H9 (cell line): ENCODE results near the gene VILL. TPM values are rescaled to one million over a fixed set of nuclear protein-coding genes. Genes with fewer than 3 reads are reported as not detected.

Experiments used
- DNase-seq: peaks from one replicate; pipeline ENCODE4 v3.0.0-alpha.2; 2017
- H2AFZ ChIP-seq: one replicate; pipeline ENCODE4 v1.6.1; 2013; ENCODE audit warnings: mild to moderate bottlenecking, low read length, control low read depth, moderate library complexity
- H2AK5ac ChIP-seq: 2 replicates; pipeline ENCODE4 v1.6.1; 2013; ENCODE audit warnings: low read length, control low read depth, mixed read lengths; ENCODE audit not compliant: insufficient read length
- H2BK120ac ChIP-seq: one replicate; pipeline ENCODE4 v1.6.1; 2013; ENCODE audit warnings: low read depth, mild to moderate bottlenecking, low read length, control low read depth, inconsistent platforms; ENCODE audit not compliant: poor library complexity, severe bottlenecking
- H2BK12ac ChIP-seq: 2 replicates; pipeline ENCODE4 v1.6.1; 2013; ENCODE audit warnings: low read length, control low read depth, mixed read lengths, low read depth; ENCODE audit not compliant: insufficient read length
- H2BK15ac ChIP-seq: 2 replicates; pipeline ENCODE4 v1.6.1; 2013; ENCODE audit warnings: low read depth, low read length, control low read depth
- H2BK20ac ChIP-seq: one replicate; pipeline ENCODE4 v1.6.1; 2013; ENCODE audit warnings: low read depth, mild to moderate bottlenecking, low read length, control low read depth, inconsistent platforms; ENCODE audit not compliant: poor library complexity, severe bottlenecking
- H2BK5ac ChIP-seq: 2 replicates; pipeline ENCODE4 v1.6.1; 2013; ENCODE audit warnings: low read length, control low read depth, mixed read lengths; ENCODE audit not compliant: insufficient read length
- H3K14ac ChIP-seq: 2 replicates; pipeline ENCODE4 v1.6.1; 2013; ENCODE audit warnings: low read length, control low read depth; ENCODE audit not compliant: insufficient read depth
- H3K18ac ChIP-seq: 2 replicates; pipeline ENCODE4 v1.6.1; 2013; ENCODE audit warnings: low read depth, mild to moderate bottlenecking, mixed read lengths, low read length, control low read depth; ENCODE audit not compliant: insufficient read length
- H3K23ac ChIP-seq: 2 replicates; pipeline ENCODE4 v1.6.1; 2013; ENCODE audit warnings: low read length, control low read depth, mixed read lengths, low read depth; ENCODE audit not compliant: insufficient read length
- H3K23me2 ChIP-seq: 2 replicates; pipeline ENCODE4 v1.6.1; 2013; ENCODE audit warnings: low read depth, mild to moderate bottlenecking, mixed read lengths, low read length, control low read depth; ENCODE audit not compliant: insufficient read length, poor library complexity, severe bottlenecking
- H3K27ac ChIP-seq: 2 replicates; pipeline ENCODE4 v1.5.1; 2013; ENCODE audit warnings: low read length, control low read depth, mixed read lengths, low read depth; ENCODE audit not compliant: insufficient read length
- H3K27me3 ChIP-seq: 2 replicates; pipeline ENCODE4 v1.6.1; 2013; ENCODE audit warnings: low read length, control low read depth, inconsistent platforms; ENCODE audit not compliant: insufficient read depth
- H3K4ac ChIP-seq: 2 replicates; pipeline ENCODE4 v1.6.1; 2013; ENCODE audit warnings: low read depth, mild to moderate bottlenecking, control low read depth, inconsistent platforms, low read length, moderate library complexity
- H3K4me1 ChIP-seq: 2 replicates; pipeline ENCODE4 v1.6.1; 2013; ENCODE audit warnings: low read length, control low read depth, inconsistent platforms; ENCODE audit not compliant: insufficient read depth
- H3K4me2 ChIP-seq: 2 replicates; pipeline ENCODE4 v1.6.1; 2013; ENCODE audit warnings: low read length, control low read depth, mixed read lengths; ENCODE audit not compliant: insufficient read length, insufficient read depth
- H3K56ac ChIP-seq: 2 replicates; pipeline ENCODE4 v1.6.1; 2013; ENCODE audit warnings: low read depth, mild to moderate bottlenecking, mixed read lengths, low read length, control low read depth; ENCODE audit not compliant: insufficient read length
- H3K79me1 ChIP-seq: 2 replicates; pipeline ENCODE4 v1.6.1; 2013; ENCODE audit warnings: low read depth, mild to moderate bottlenecking, moderate library complexity, low read length, control low read depth, inconsistent platforms; ENCODE audit not compliant: insufficient read depth, poor library complexity, severe bottlenecking
- H3K79me2 ChIP-seq: 2 replicates; pipeline ENCODE4 v1.6.1; 2013; ENCODE audit warnings: low read length, control low read depth, inconsistent platforms; ENCODE audit not compliant: insufficient read depth
- H3K9ac ChIP-seq: 2 replicates; pipeline ENCODE4 v1.6.1; 2013; ENCODE audit warnings: low read length, control low read depth, mixed read lengths; ENCODE audit not compliant: insufficient read length; ENCODE audit errors: extremely low read depth
- H3K9me3 ChIP-seq: one replicate; pipeline ENCODE4 v1.6.1; 2013; ENCODE audit warnings: low read depth, low read length, inconsistent platforms; ENCODE audit not compliant: control insufficient read depth
- H3T11ph ChIP-seq: one replicate; pipeline ENCODE4 v1.6.1; 2013; ENCODE audit warnings: mild to moderate bottlenecking, low read length, control low read depth, inconsistent platforms
- H4K20me1 ChIP-seq: one replicate; pipeline ENCODE4 v1.6.1; 2013; ENCODE audit not compliant: control insufficient read depth, insufficient read length, insufficient read depth
- H4K5ac ChIP-seq: 2 replicates; pipeline ENCODE4 v1.6.1; 2013; ENCODE audit warnings: low read depth, mild to moderate bottlenecking, mixed read lengths, low read length, control low read depth; ENCODE audit not compliant: insufficient read length
- H4K8ac ChIP-seq: replicated peaks from 2 replicates; pipeline ENCODE4 v1.6.1; 2013; ENCODE audit warnings: low read length, control low read depth, mixed read lengths, low read depth; ENCODE audit not compliant: insufficient read length
- H4K91ac ChIP-seq: 2 replicates; pipeline ENCODE4 v1.6.1; 2013; ENCODE audit warnings: low read depth, mild to moderate bottlenecking, moderate library complexity, mixed read lengths, low read length, control low read depth; ENCODE audit not compliant: insufficient read length
- H3K27ac Mint-ChIP-seq, 3 experiments: 2 replicates in 2 of 3; 3 replicates in 1 of 3; pipeline ENCODE4 v1.8.0; 2020 to 2021; ENCODE audit warnings: mixed read lengths in 3 of 3, mild to moderate bottlenecking in 1 of 3, moderate library complexity in 1 of 3
- H3K27me3 Mint-ChIP-seq: 2 replicates; pipeline ENCODE4 v1.8.0; 2021; ENCODE audit warnings: low read depth, mild to moderate bottlenecking, moderate library complexity, mixed read lengths
- H3K36me3 Mint-ChIP-seq, 3 experiments: 2 replicates in 2 of 3; 3 replicates in 1 of 3; pipeline ENCODE4 v1.8.0; 2020 to 2021; ENCODE audit warnings: low read depth in 3 of 3, mixed read lengths in 3 of 3; ENCODE audit not compliant: insufficient read depth in 1 of 3
- H3K4me1 Mint-ChIP-seq, 2 experiments: 2 replicates each; pipeline ENCODE4 v1.8.0; 2020; ENCODE audit warnings: mixed read lengths in 2 of 2
- H3K4me3 Mint-ChIP-seq, 2 experiments: 2 replicates in 1 of 2; 3 replicates in 1 of 2; pipeline ENCODE4 v1.8.0; 2020 to 2021; ENCODE audit warnings: mild to moderate bottlenecking in 2 of 2, mixed read lengths in 2 of 2, moderate library complexity in 1 of 2
- H3K9me3 Mint-ChIP-seq, 2 experiments: 2 replicates in 1 of 2; 3 replicates in 1 of 2; pipeline ENCODE4 v1.8.0; 2020; ENCODE audit warnings: mild to moderate bottlenecking in 2 of 2, mixed read lengths in 2 of 2, moderate library complexity in 1 of 2
- CTCF ChIP-seq: fragments of 200-600 bp; sonication (generic); conservative IDR thresholded peaks from 3 replicates; pipeline ENCODE4 v1.8.0; 2021; ENCODE audit warnings: antibody characterized with exemption, mild to moderate bottlenecking
- WGBS: extraction: QIAGEN DNeasy Blood & Tissue Kit; methylation state at CpG from one replicate; pipeline ENCODE4 v1.1.7; 2013; ENCODE audit warnings: missing lambda C conversion rate, low lambda C conversion rate, mixed read lengths; ENCODE audit not compliant: insufficient read length; ENCODE audit errors: extremely low coverage; 5-methylcytosine and 5-hydroxymethylcytosine counted together
- total RNA-seq: library from RNA; stranded (reverse); gene quantifications from 2 replicates; pipeline ENCODE4 v1.2.1, GENCODE V29; 2021

VILL gene
- total RNA-seq, 1 experiment from 2014 or later, result 3.2 TPM

- H3K4me1 Mint-ChIP-seq, result peaks cover 11 to 20% of the 10 kb centered on the region in 2 experiments
Observed at GRCh38 chr3:38000242-38000916, 9.8 kb downstream of the VILL start.

More at GRCh38 chr3:38000242-38000916, 9.8 kb downstream of the VILL start:
- no peak overlapping the region for H3K4me2 ChIP-seq
- H3K14ac ChIP-seq, result no peak overlapping the region
- no peak overlapping the region for H2AK5ac ChIP-seq
- no peaks in the 10 kb centered on the region for H3K23me2 ChIP-seq
- H2BK5ac ChIP-seq, result no peak overlapping the region
- no peak overlapping the region for H4K91ac ChIP-seq
- no peak overlapping the region for H4K8ac ChIP-seq
- H2BK12ac ChIP-seq, result no peak overlapping the region
- H3K27me3 Mint-ChIP-seq, result peaks cover 10% of the 10 kb centered on the region
- no peaks in the 10 kb centered on the region for H3K79me2 ChIP-seq
- no peaks in the 10 kb centered on the region for H3K79me1 ChIP-seq
- no peak overlapping the region for H3K27ac ChIP-seq
- H3K18ac ChIP-seq, result no peak overlapping the region
- no peaks in the 10 kb centered on the region for H4K20me1 ChIP-seq
- H3K4me1 ChIP-seq, result peaks cover 2% of the 10 kb centered on the region; the same call in 1 of the 2 replicates
- no peak overlapping the region for H2BK120ac ChIP-seq
- H3K23ac ChIP-seq, result no peak overlapping the region
- H2BK20ac ChIP-seq, result no peak overlapping the region
- no peaks in the 10 kb centered on the region; the same call in 1 of the 2 replicates for H3K27me3 ChIP-seq
- no peak for TF ChIP-seq CTCF
- no peak overlapping the region for H3K4ac ChIP-seq
- no peak overlapping the region for H3T11ph ChIP-seq
- no peak overlapping the region; a peak in 1 of 5 replicates for H3K4me3 Mint-ChIP-seq
- WGBS, result no CpG with 5 or more reads among the region's 6 CpGs
- no peaks in the 10 kb centered on the region; a peak in 1 of 5 replicates for H3K9me3 Mint-ChIP-seq
- peaks cover 0 to 5% (median 4%) of the 10 kb centered on the region in 3 experiments; a peak in 4 of 7 replicates for H3K36me3 Mint-ChIP-seq
- H3K9ac ChIP-seq, result no peak overlapping the region
- no peak overlapping the region for H3K56ac ChIP-seq
- DNase-seq, result no peak
- no peak overlapping the region for H2BK15ac ChIP-seq
- no peaks in the 10 kb centered on the region for H3K9me3 ChIP-seq
- no peak overlapping the region for H3K27ac Mint-ChIP-seq
- no peak overlapping the region for H4K5ac ChIP-seq
- no peak overlapping the region for H2AFZ ChIP-seq
